Right lobe of liver (tissue), 4 donors: ENCODE data around the gene WDPCP.

Experiments
- POLR2A ChIP-seq: fragments of 450-650 bp; IDR thresholded peaks from one replicate; pipeline ENCODE4 v1.6.1; 2017; ENCODE audit warnings: antibody characterized with exemption, mild to moderate bottlenecking
- TF ChIP-seq, protein P1 (sequence below), 4 donors: fragments of 200-600 bp in 3 of 4; fragments of 450-650 bp in 1 of 4; IDR thresholded peaks; one replicate each; pipeline versions ENCODE4 v1.5.1 to v1.8.0; 2016 to 2022; ENCODE audit warnings: antibody characterized with exemption in 4 of 4, mild to moderate bottlenecking in 2 of 4
- donor health status: DM: no; HTN: no; CAD: no.
- donor health status: DM: no; HTN: no; CAD: no.
- donor health status: DM: no; HTN: yes; CAD: no.

GRCh38 chr2:63261137-63261621 lies 327.1 kb downstream of the WDPCP start:
- TF ChIP-seq POLR2A: no peak
- TF ChIP-seq, protein P1, sequence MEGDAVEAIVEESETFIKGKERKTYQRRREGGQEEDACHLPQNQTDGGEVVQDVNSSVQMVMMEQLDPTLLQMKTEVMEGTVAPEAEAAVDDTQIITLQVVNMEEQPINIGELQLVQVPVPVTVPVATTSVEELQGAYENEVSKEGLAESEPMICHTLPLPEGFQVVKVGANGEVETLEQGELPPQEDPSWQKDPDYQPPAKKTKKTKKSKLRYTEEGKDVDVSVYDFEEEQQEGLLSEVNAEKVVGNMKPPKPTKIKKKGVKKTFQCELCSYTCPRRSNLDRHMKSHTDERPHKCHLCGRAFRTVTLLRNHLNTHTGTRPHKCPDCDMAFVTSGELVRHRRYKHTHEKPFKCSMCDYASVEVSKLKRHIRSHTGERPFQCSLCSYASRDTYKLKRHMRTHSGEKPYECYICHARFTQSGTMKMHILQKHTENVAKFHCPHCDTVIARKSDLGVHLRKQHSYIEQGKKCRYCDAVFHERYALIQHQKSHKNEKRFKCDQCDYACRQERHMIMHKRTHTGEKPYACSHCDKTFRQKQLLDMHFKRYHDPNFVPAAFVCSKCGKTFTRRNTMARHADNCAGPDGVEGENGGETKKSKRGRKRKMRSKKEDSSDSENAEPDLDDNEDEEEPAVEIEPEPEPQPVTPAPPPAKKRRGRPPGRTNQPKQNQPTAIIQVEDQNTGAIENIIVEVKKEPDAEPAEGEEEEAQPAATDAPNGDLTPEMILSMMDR (IDR thresholded peaks at IDR 0.05): no peak
